ENCODE measurements around the gene ZNF76.

ZNF76 gene

GRCh38 chr6:35311390-35312075 is 52.0 kb downstream of the ZNF76 start:
- H3K9me3 ChIP-seq (ENCODE audit: control insufficient read depth, low read length), result no peaks in the 10 kb centered on the region
- H3K4me3 ChIP-seq (ENCODE audit: low read length), result no peak overlapping the region
- no peaks in the 10 kb centered on the region for H3K27me3 ChIP-seq (ENCODE audit: control insufficient read depth, insufficient read depth, low read length)
- H3K9ac ChIP-seq (ENCODE audit: low read length), result no peak overlapping the region
- no peaks in the 10 kb centered on the region for H3K4me1 ChIP-seq (ENCODE audit: control insufficient read depth, insufficient read depth, low read length)
- no peaks in the 10 kb centered on the region for H3K36me3 ChIP-seq (ENCODE audit: control insufficient read depth, insufficient read depth, low read length)

- H3K27me3 ChIP-seq (ENCODE audit: control insufficient read depth, insufficient read depth, low read length), result no peaks in the 10 kb centered on the region
- H3K4me3 ChIP-seq (ENCODE audit: low read length), result no peak overlapping the region
- H3K36me3 ChIP-seq (ENCODE audit: control insufficient read depth, insufficient read depth, low read length), result no peaks in the 10 kb centered on the region
Observed at GRCh38 chr6:35312076-35312800, 52.7 kb downstream of the ZNF76 start.

GRCh38 chr6:35312807-35313206 is 53.3 kb downstream of the ZNF76 start:
- Histone ChIP-seq H3K36me3 (ENCODE audit: control insufficient read depth, insufficient read depth, low read length) (no peaks in the 10 kb centered on the region), H3K4me1 (ENCODE audit: control insufficient read depth, insufficient read depth, low read length) (no peaks in the 10 kb centered on the region), H3K4me3 (ENCODE audit: low read length) (no peak overlapping the region), H3K9ac (ENCODE audit: low read length) (no peak overlapping the region), H3K27me3 (ENCODE audit: control insufficient read depth, insufficient read depth, low read length) (no peaks in the 10 kb centered on the region), H3K9me3 (ENCODE audit: control insufficient read depth, low read length) (no peaks in the 10 kb centered on the region)

More at GRCh38 chr6:35312076-35312800, 52.7 kb downstream of the ZNF76 start:
- Histone ChIP-seq H3K4me1 (ENCODE audit: control insufficient read depth, insufficient read depth, low read length) (no peaks in the 10 kb centered on the region), H3K9ac (ENCODE audit: low read length) (no peak overlapping the region), H3K9me3 (ENCODE audit: control insufficient read depth, low read length) (no peaks in the 10 kb centered on the region)

GRCh38 chr6:35317483-35318195 is 58.1 kb downstream of the ZNF76 start:
- Histone ChIP-seq H3K9me3 (ENCODE audit: control insufficient read depth, low read length) (no peaks in the 10 kb centered on the region), H3K4me3 (ENCODE audit: low read length) (no peak overlapping the region), H3K4me1 (ENCODE audit: control insufficient read depth, insufficient read depth, low read length) (peaks cover 6% of the 10 kb centered on the region), H3K9ac (ENCODE audit: low read length) (no peak overlapping the region), H3K36me3 (ENCODE audit: control insufficient read depth, insufficient read depth, low read length) (peaks cover 4% of the 10 kb centered on the region), H3K27me3 (ENCODE audit: control insufficient read depth, insufficient read depth, low read length) (no peaks in the 10 kb centered on the region)

GRCh38 chr6:35318196-35319171 is 58.9 kb downstream of the ZNF76 start:
- peaks cover 4% of the 10 kb centered on the region for H3K36me3 ChIP-seq (ENCODE audit: control insufficient read depth, insufficient read depth, low read length)
- H3K9ac ChIP-seq (ENCODE audit: low read length), result peak overlapping the region; percentile 65
- no peaks in the 10 kb centered on the region for H3K27me3 ChIP-seq (ENCODE audit: control insufficient read depth, insufficient read depth, low read length)
- H3K9me3 ChIP-seq (ENCODE audit: control insufficient read depth, low read length), result no peaks in the 10 kb centered on the region
- H3K4me1 ChIP-seq (ENCODE audit: control insufficient read depth, insufficient read depth, low read length), result peaks cover 6% of the 10 kb centered on the region
- peak overlapping the region; percentile 75 for H3K4me3 ChIP-seq (ENCODE audit: low read length)

GRCh38 chr6:35319346-35320030 is 60.0 kb downstream of the ZNF76 start:
- H3K9me3 ChIP-seq (ENCODE audit: control insufficient read depth, low read length), result no peaks in the 10 kb centered on the region
- no peaks in the 10 kb centered on the region for H3K27me3 ChIP-seq (ENCODE audit: control insufficient read depth, insufficient read depth, low read length)
- peaks cover 6% of the 10 kb centered on the region for H3K4me1 ChIP-seq (ENCODE audit: control insufficient read depth, insufficient read depth, low read length)
- no peak overlapping the region for H3K4me3 ChIP-seq (ENCODE audit: low read length)
- H3K36me3 ChIP-seq (ENCODE audit: control insufficient read depth, insufficient read depth, low read length), result peaks cover 4% of the 10 kb centered on the region
- no peak overlapping the region for H3K9ac ChIP-seq (ENCODE audit: low read length)

GRCh38 chr6:35320031-35320410 is 60.5 kb downstream of the ZNF76 start:
- peaks cover 6% of the 10 kb centered on the region for H3K4me1 ChIP-seq (ENCODE audit: control insufficient read depth, insufficient read depth, low read length)
- no peak overlapping the region for H3K4me3 ChIP-seq (ENCODE audit: low read length)
- H3K9ac ChIP-seq (ENCODE audit: low read length), result no peak overlapping the region
- H3K36me3 ChIP-seq (ENCODE audit: control insufficient read depth, insufficient read depth, low read length), result peaks cover 4% of the 10 kb centered on the region
- no peaks in the 10 kb centered on the region for H3K27me3 ChIP-seq (ENCODE audit: control insufficient read depth, insufficient read depth, low read length)
- H3K9me3 ChIP-seq (ENCODE audit: control insufficient read depth, low read length), result no peaks in the 10 kb centered on the region

- Histone ChIP-seq H3K36me3 (ENCODE audit: control insufficient read depth, insufficient read depth, low read length) (peaks cover 4% of the 10 kb centered on the region), H3K4me3 (ENCODE audit: low read length) (no peak overlapping the region), H3K27me3 (ENCODE audit: control insufficient read depth, insufficient read depth, low read length) (no peaks in the 10 kb centered on the region), H3K4me1 (ENCODE audit: control insufficient read depth, insufficient read depth, low read length) (peaks cover 6% of the 10 kb centered on the region), H3K9ac (ENCODE audit: low read length) (no peak overlapping the region), H3K9me3 (ENCODE audit: control insufficient read depth, low read length) (no peaks in the 10 kb centered on the region)
Observed at GRCh38 chr6:35321091-35321490, 61.6 kb downstream of the ZNF76 start.

- H3K9me3 ChIP-seq (ENCODE audit: control insufficient read depth, low read length), result peaks cover 5% of the 10 kb centered on the region
- no peak overlapping the region for H3K4me3 ChIP-seq (ENCODE audit: low read length)
- no peak overlapping the region for H3K9ac ChIP-seq (ENCODE audit: low read length)
- no peaks in the 10 kb centered on the region for H3K36me3 ChIP-seq (ENCODE audit: control insufficient read depth, insufficient read depth, low read length)
- peaks cover 6% of the 10 kb centered on the region for H3K4me1 ChIP-seq (ENCODE audit: control insufficient read depth, insufficient read depth, low read length)
- H3K27me3 ChIP-seq (ENCODE audit: control insufficient read depth, insufficient read depth, low read length), result no peaks in the 10 kb centered on the region
Observed at GRCh38 chr6:35327349-35328027, 68.0 kb downstream of the ZNF76 start.

GRCh38 chr6:35328108-35328723 is 68.7 kb downstream of the ZNF76 start:
- Histone ChIP-seq H3K9me3 (ENCODE audit: control insufficient read depth, low read length) (peaks cover 5% of the 10 kb centered on the region), H3K4me1 (ENCODE audit: control insufficient read depth, insufficient read depth, low read length) (peaks cover 8% of the 10 kb centered on the region), H3K4me3 (ENCODE audit: low read length) (no peak overlapping the region), H3K36me3 (ENCODE audit: control insufficient read depth, insufficient read depth, low read length) (no peaks in the 10 kb centered on the region), H3K27me3 (ENCODE audit: control insufficient read depth, insufficient read depth, low read length) (no peaks in the 10 kb centered on the region), H3K9ac (ENCODE audit: low read length) (no peak overlapping the region)
